Measurements from ENCODE around the gene OPA1.

GRCh38 chr3:193722566-193722965 lies 129.6 kb downstream of the OPA1 start:
- TF ChIP-seq POLR2A (IDR thresholded peaks at IDR 0.05) (no peak), POLR2AphosphoS5 (IDR thresholded peaks at IDR 0.05) (no peak)
- TF ChIP-seq, protein P1, sequence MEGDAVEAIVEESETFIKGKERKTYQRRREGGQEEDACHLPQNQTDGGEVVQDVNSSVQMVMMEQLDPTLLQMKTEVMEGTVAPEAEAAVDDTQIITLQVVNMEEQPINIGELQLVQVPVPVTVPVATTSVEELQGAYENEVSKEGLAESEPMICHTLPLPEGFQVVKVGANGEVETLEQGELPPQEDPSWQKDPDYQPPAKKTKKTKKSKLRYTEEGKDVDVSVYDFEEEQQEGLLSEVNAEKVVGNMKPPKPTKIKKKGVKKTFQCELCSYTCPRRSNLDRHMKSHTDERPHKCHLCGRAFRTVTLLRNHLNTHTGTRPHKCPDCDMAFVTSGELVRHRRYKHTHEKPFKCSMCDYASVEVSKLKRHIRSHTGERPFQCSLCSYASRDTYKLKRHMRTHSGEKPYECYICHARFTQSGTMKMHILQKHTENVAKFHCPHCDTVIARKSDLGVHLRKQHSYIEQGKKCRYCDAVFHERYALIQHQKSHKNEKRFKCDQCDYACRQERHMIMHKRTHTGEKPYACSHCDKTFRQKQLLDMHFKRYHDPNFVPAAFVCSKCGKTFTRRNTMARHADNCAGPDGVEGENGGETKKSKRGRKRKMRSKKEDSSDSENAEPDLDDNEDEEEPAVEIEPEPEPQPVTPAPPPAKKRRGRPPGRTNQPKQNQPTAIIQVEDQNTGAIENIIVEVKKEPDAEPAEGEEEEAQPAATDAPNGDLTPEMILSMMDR (IDR thresholded peaks at IDR 0.05), result no peak
